Brain microvascular endothelial cell (primary cell): ENCODE results near the gene FOXP4.

Source experiments
- DNase-seq: peaks from one replicate; pipeline ENCODE4 v3.0.0-alpha.2; 2020
- H3K27ac ChIP-seq: fragments of 250-450 bp; sonication (Bioruptor Pico); 2 replicates; pipeline ENCODE4 v1.5.1; 2020; ENCODE audit warnings: mild to moderate bottlenecking, moderate library complexity
- H3K27me3 ChIP-seq: fragments of 250-450 bp; sonication (Bioruptor Pico); replicated peaks from 2 replicates; pipeline ENCODE4 v1.5.1; 2020; ENCODE audit warnings: mild to moderate bottlenecking
- H3K36me3 ChIP-seq: fragments of 250-450 bp; sonication (Bioruptor Pico); replicated peaks from 2 replicates; pipeline ENCODE4 v1.5.1; 2020; ENCODE audit warnings: mild to moderate bottlenecking
- H3K4me3 ChIP-seq: 2 replicates; pipeline ENCODE4 v1.5.1; 2011; ENCODE audit warnings: low read depth, mild to moderate bottlenecking, control low read depth, low read length, moderate library complexity
- CTCF ChIP-seq: IDR thresholded peaks from 2 replicates; pipeline ENCODE4 v1.5.1; 2011; ENCODE audit warnings: low read depth, mild to moderate bottlenecking, moderate library complexity, low read length, control low read depth, inconsistent platforms; ENCODE audit errors: missing control alignments
- in situ Hi-C: cut with HindIII; loops from 2 replicates; pipeline ENCODE4 v1.10.0; 2017; ENCODE audit warnings: low sequenced_read_pairs, low pct_ligation_motif_present

Gene FOXP4

GRCh38 chr6:41568585-41569384 is 22.6 kb downstream of the FOXP4 start:
- H3K36me3 ChIP-seq: peaks cover 7% of the 10 kb centered on the region

GRCh38 chr6:41570259-41570615 is 24.1 kb downstream of the FOXP4 start:
- Histone ChIP-seq H3K4me3 (no peak overlapping the region), H3K27ac (no peak overlapping the region), H3K36me3 (peaks cover 7% of the 10 kb centered on the region), H3K27me3 (no peaks in the 10 kb centered on the region)
- DNase-seq: no peak
- in situ Hi-C loops: no loop called here
- TF ChIP-seq CTCF: no peak

More at GRCh38 chr6:41568585-41569384, 22.6 kb downstream of the FOXP4 start:
- no peak for TF ChIP-seq CTCF
- H3K27ac ChIP-seq: no peak overlapping the region
- no peaks in the 10 kb centered on the region for H3K27me3 ChIP-seq
- in situ Hi-C loops: no loop called here
- H3K4me3 ChIP-seq: no peak overlapping the region
- no peak for DNase-seq

- H3K4me3 ChIP-seq: no peak overlapping the region
- H3K27me3 ChIP-seq: no peaks in the 10 kb centered on the region
- no peak for DNase-seq
- no peak overlapping the region for H3K27ac ChIP-seq
- in situ Hi-C loops: no loop called here
- H3K36me3 ChIP-seq: peaks cover 5% of the 10 kb centered on the region
- TF ChIP-seq CTCF: no peak
These were observed 25.0 kb downstream of the FOXP4 start for GRCh38 chr6:41571021-41571780.

- no peak overlapping the region for H3K4me3 ChIP-seq
- no peak for DNase-seq
These were observed 26.4 kb downstream of the FOXP4 start for GRCh38 chr6:41572613-41573012.

GRCh38 chr6:41573276-41573675 is 27.1 kb downstream of the FOXP4 start:
- Histone ChIP-seq H3K4me3 (no peak overlapping the region), H3K36me3 (peaks cover under 1% of the 10 kb centered on the region), H3K27ac (no peak overlapping the region), H3K27me3 (no peaks in the 10 kb centered on the region)
- no peak for DNase-seq
- no peak for TF ChIP-seq CTCF
- in situ Hi-C loops: no loop called here

More at GRCh38 chr6:41572613-41573012, 26.4 kb downstream of the FOXP4 start:
- no peak overlapping the region for H3K27ac ChIP-seq
- in situ Hi-C loops: no loop called here
- H3K27me3 ChIP-seq: no peaks in the 10 kb centered on the region
- TF ChIP-seq CTCF: no peak
- H3K36me3 ChIP-seq: peaks cover 3% of the 10 kb centered on the region
